Measurements from ENCODE around the gene TMPRSS13.
A peak's percentile ranks its signal among the peaks of the same experiment; 100 is the strongest.
"Not testable (repeated sequence)": the region's sequence is repeated elsewhere in the genome, so short reads cannot be mapped to it uniquely, and the experiment has no call there.

Gene TMPRSS13

GRCh38 chr11:117931331-117931950 is 2.2 kb upstream of the TMPRSS13 start:
- ATAC-seq (no peak), DNase-seq (peak; percentile 38)

DNA sequence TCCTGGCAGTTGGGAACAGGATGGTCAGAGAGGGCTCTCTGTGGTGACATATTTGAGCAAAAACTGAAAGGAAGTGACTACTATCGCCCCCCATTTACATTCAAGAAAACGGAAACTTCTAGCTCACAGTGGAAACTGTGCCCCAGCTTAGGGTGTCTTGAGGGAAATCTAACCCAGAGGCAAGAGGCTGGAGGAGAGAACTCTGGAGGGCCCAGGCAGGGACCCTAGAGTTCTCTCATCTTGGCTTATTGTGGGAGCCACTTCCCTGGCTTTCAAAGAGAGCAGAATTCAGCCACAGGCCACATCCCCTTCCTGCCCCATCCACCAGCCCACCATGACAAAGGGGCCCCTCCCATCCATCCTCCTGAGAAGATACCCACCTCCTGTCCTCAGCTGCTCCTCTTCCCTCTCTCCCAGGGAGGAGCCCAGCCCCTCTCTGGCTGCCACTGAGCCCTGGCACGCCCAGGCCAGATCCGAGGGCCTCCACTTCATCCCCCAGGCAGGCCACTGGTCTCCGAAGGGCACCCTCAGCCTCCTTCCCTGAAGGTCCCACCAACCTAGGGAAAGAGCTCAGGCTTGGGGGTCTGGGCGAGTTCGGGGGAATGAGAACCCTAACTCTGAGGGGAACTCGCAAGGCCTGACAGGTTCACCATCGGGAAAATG is 1.6 kb upstream of the TMPRSS13 start:
- DNase-seq (peak; percentile 52), ATAC-seq (peak; percentile 74)

DNA sequence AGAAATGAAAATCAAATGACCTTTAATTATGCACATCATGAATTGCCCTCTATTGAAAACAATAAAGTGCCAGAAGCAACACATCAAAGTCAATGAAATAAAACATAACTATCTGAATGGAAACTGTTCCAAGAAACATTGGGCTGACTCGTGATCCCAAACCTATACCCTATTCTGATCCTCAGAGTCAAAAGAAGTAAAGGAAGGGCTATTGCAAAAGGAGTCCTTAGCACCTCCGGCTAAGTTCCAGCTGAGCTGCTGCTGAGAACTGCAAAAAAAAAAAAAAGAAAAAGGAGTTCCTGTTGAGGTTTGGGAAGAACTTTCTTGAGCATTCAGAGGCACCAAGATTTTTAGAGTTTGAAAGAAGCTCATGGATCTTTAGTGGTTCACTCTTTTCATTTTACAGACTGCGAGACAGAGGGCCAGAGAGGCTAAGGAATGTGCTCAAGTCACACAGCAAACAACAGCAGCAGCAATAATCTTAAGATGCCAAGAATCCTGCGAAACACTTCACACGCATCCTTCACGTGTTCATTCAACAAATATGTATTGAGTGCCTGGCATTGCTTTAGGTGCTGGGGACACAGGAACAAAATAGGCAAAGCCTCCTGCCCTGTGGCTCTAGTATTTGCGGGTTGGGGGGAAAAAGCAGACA is 841 bp upstream of the TMPRSS13 start:
- no peak for DNase-seq
- no peak for ATAC-seq

DNA sequence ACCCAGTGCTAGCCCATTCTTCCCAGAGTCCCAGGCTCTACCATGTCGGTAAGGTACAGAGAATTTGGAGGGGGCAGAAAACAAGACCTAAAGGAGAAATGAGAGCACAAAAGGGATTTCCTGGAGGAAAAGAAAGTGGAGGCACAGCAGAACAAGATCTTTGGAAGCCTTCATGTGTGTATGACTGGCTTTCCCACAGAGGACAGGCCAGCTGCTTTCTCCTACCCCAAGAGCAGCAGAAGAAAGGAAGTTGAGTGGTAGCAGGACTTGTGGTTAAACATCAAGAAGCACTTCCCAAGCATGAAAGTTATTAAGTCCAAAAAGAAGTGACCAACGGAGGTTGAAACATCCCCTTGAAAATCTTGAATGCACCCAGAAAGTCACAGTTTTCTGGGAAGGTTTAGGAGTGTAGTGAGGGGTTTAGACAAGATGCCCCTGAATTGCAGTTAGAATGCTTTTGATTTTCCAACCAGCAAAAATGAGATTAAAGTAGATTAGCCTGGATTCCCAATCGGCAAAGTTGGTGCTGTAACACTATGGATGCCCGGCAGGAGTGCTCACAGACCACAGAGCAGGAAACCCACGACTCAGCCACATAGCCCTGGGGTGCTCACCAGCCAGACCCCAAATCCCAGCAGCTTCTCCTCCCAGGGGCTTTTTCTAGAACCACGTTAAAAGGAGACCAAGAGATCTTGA is 608 bp downstream of the TMPRSS13 start:
- no peak for ATAC-seq
- no peak for DNase-seq

- no peak for ATAC-seq
Observed at GRCh38 chr11:117927926-117928325, 1.3 kb downstream of the TMPRSS13 start.

GRCh38 chr11:117926166-117926565 is 3.0 kb downstream of the TMPRSS13 start:
- not testable (repeated sequence) for DNase-seq, ATAC-seq

More at GRCh38 chr11:117927926-117928325, 1.3 kb downstream of the TMPRSS13 start:
- no peak for DNase-seq

- ATAC-seq (no peak), DNase-seq (no peak)
Observed at GRCh38 chr11:117925198-117925925, 3.8 kb downstream of the TMPRSS13 start.

DNA sequence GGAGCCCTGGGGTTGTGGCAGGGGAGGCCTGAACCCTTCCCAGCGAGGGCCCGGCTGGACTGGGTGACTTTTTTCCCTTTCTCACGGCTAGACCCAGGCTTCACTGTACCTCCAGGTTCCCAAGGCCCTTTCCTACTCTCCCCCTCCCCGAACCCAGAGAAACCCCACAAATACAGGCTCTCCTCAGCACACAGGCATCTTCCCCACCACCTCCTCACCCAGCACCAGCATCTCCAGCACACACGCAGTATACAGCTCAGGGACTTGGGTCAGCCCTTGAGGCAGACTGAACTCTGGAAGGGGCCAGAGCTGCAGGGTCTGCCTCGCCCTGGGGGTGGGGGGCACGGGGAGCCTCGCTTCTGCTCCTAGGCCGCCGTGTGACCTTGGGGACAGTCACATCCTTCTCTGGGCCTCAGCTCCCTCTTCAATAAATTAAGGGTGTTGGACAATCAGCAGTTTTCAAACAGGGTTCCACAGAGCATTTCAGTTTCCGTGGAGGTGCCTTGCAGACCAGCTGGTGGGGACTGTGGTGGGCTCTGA is 4.5 kb downstream of the TMPRSS13 start:
- ATAC-seq, result no peak
- no peak for DNase-seq

DNA sequence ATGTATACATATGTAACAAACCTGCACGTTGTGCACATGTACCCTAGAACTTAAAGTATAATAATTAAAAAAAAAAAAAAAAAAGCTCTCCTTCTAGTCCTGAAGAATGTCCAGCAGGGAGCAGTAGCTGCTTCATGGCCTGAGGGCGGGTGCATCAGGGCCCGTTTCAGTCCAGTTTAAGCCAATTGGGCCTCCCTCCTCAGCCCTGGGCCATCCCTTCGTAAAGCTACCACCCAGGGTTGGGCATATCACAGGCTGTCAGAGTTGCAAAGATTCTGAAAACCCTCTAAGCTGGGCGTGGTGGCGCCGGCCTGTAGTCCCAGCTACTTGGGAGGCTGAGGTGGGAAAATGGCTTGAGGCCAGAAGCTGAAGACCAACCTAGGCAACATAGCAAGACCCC is 5.4 kb downstream of the TMPRSS13 start:
- ATAC-seq (no peak), DNase-seq (no peak)

DNA sequence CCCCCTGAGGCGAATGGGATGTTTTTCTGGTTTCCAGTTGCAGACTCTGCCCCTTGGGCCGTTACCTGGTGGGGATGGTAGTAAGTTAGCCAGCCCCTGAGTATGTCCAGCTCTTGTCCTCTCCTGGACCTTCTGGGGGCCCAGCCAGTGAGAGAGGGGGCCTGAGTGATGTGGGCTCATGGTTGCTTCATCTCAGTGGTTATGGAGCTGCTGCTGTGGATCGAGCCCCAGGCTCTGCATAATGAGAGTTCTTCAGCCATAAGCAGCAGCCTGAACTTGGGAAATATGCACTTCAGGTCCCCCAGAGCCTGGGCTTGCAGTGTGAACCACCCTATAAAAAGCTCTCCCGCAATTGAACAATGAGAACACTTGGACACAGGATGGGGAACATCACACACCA is 5.9 kb downstream of the TMPRSS13 start:
- DNase-seq, result no peak

DNA sequence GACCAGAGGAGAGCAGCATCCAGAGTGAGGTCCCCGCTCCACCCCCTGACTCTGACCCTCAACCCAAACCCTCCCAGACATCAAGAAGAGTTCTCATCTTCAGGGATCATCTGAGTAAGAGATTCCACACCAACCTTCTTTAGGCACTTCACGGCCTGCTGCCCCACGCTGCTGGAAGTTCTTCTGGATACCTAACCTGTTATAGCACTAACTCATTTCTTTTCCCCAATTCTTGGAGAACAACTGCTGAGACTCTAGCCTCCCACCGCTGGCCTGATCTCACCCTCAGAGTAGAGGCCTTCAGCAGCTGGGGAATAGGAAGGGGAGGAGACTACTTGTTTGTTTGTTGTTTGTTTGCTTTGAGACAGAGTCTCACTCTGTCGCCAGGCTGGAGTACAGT is 7.3 kb downstream of the TMPRSS13 start:
- ATAC-seq (no peak), DNase-seq (no peak)

More for the DNA sequence above, 5.9 kb downstream of the TMPRSS13 start:
- no peak for ATAC-seq

GRCh38 chr11:117921456-117921855 is 7.7 kb downstream of the TMPRSS13 start:
- ATAC-seq (no peak), DNase-seq (no peak)

DNA sequence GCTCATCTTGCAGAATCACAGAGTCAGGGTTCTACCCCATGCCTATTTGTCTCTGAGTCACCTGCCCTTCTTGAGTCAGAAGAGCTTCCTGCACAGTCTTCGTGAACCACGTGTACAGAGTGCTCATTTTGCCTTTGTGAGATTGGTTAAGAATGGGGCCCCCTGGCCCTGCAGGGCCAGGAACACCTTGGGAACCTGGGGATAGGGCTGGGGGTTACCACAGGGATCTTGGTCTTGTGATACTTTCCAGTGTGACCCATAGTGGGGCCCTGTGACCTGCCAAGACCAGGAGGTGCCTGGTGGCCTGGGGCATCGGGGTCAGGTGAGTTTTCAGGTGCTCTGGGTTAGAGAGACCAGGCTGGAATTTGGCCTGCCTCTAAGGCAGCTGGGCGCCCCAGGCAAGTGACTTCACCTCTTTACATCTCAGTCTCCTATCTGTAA is 9.4 kb downstream of the TMPRSS13 start:
- DNase-seq, result peak; percentile 25
- ATAC-seq, result peak; percentile 92

DNA sequence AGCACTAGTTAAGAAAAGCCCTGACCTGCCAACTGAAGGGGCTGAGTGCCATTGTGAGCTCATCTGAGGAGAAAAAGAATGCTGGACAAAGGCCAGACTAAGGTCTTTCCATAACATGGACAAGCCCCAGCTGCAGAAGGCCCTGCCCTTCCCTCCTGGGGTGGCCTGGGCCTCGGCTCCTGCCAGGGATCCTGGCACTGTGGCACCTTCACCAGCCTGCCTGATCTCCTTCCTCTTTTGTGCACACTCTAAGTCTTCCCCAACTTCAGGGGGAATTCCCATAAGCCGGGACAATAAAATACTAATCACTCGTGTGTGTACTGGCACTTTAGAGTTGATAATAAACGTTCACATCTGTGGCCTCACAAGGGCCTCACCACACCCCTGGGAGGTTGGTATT is 9.9 kb downstream of the TMPRSS13 start:
- DNase-seq (peak; percentile 7), ATAC-seq (peak; percentile 60)

- ATAC-seq (no peak), DNase-seq (peak; percentile 1)
Observed at GRCh38 chr11:117918366-117919255, 10.6 kb downstream of the TMPRSS13 start.

GRCh38 chr11:117917591-117918151 is 11.5 kb downstream of the TMPRSS13 start:
- ATAC-seq, result no peak
- peak; percentile 4 for DNase-seq

GRCh38 chr11:117916956-117917355 is 12.2 kb downstream of the TMPRSS13 start:
- no peak for ATAC-seq
- no peak for DNase-seq

DNA sequence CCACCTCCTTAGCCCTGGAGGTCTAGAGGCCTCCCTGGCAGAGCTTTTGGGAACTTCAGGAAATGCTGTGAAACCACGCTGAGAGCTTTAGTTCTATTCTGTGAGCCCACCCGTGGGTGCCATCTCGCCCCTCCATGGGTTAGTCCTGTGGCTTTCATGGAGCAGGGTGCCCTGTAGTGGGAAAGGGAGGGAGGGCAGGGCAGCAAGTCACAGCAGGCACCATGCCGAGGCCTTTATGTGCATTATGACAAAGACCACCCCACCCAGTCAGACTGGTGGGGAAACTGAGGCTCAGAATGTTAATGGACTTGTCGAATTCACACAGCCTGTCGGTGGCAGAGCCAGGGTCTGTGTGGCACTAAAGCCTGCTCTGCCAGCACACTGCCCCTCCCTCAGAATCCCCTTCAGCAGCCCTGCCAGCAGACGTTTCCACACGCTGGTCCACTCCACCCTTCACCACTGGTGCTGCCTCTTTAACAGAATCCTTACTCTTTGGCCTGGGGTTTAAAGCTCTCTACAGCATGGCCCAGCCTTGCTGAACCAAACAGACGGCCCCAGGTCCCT is 13.4 kb downstream of the TMPRSS13 start:
- DNase-seq, result no peak
- no peak for ATAC-seq

- ATAC-seq (no peak), DNase-seq (no peak)
Observed at GRCh38 chr11:117914991-117915618, 14.1 kb downstream of the TMPRSS13 start.

GRCh38 chr11:117914398-117914761 is 14.8 kb downstream of the TMPRSS13 start:
- ATAC-seq (no peak), DNase-seq (no peak)

All from stimulated activated naive CD8-positive, alpha-beta T cell treated with anti-CD3 and anti-CD28 coated beads, Interleukin-15, Interleukin-2, amounts not matched to agents 100 U/mL and 50 U/mL, for 24 hours (primary cell).